Psoas muscle (tissue), 8 donors: ENCODE data around the gene GJA1. TPM values are rescaled to one million over a fixed set of nuclear protein-coding genes. Genes with fewer than 3 reads are reported as not detected.

Experiments
- ATAC-seq, 4 donors: fragments of 200-7000 bp; cut with Tn5 transposase; one replicate each; pipeline ENCODE4 v1.9.1; 2020; ENCODE audit warnings: moderate library complexity in 3 of 4, mild to moderate bottlenecking in 2 of 4
- DNase-seq, 2 donors: peaks; one replicate each; pipeline ENCODE4 v3.0.0-alpha.2; 2020
- H3K27ac ChIP-seq: fragments of 200-600 bp; one replicate; pipeline ENCODE4 v1.8.0; 2022
- H3K27me3 ChIP-seq, 3 donors: fragments of 200-600 bp in 1 of 3; one replicate each; pipeline versions ENCODE4 v1.6.1 to v1.8.0; 2013 to 2022; ENCODE audit warnings: low read length in 2 of 3, mild to moderate bottlenecking in 2 of 3, moderate library complexity in 1 of 3; ENCODE audit not compliant: insufficient read depth in 3 of 3
- H3K36me3 ChIP-seq, 2 donors: fragments of 200-600 bp in 1 of 2; one replicate each; pipeline versions ENCODE4 v1.6.1 to v1.8.0; 2013 to 2022; ENCODE audit warnings: low read depth in 1 of 2, mild to moderate bottlenecking in 1 of 2, moderate library complexity in 1 of 2; ENCODE audit not compliant: insufficient read depth in 1 of 2
- H3K4me1 ChIP-seq: fragments of 200-600 bp; one replicate; pipeline ENCODE4 v1.8.0; 2022
- H3K4me3 ChIP-seq: fragments of 200-600 bp; one replicate; pipeline ENCODE4 v1.8.0; 2022; ENCODE audit warnings: mild to moderate bottlenecking
- H3K9me3 ChIP-seq: fragments of 200-600 bp; one replicate; pipeline ENCODE4 v1.8.0; 2022
- WGBS, 3 donors: extraction: QIAGEN DNeasy Blood & Tissue Kit; methylation state at CpG; one replicate each; pipeline versions ENCODE4 v1.1.6 to v1.1.7; 2013; 5-methylcytosine and 5-hydroxymethylcytosine counted together
- intact Hi-C, 2 donors: fragments of 100-400 bp; cut with DNase I; formaldehyde crosslinking; loops; one replicate each; pipeline versions ENCODE4 v1.11.0 to v1.14.2; 2022
- polyA plus RNA-seq, 3 donors: library from polyadenylated mRNA; stranded (reverse); fragments of 200-250 nt; gene quantifications; one replicate each; pipeline ENCODE4 v1.2.3, GENCODE V29; 2013
- total RNA-seq, 4 donors: library from RNA; stranded (reverse); fragmentation: NEBNext Ultra II Directional in 2 of 4; extraction: Animal tissue kit (Norgen Biotek cat#: 25700) in 2 of 4; gene quantifications; one replicate each; pipeline versions ENCODE4 v1.2.1 to v1.2.4, GENCODE V29; 2021 to 2023
- TF ChIP-seq, protein P1 (sequence below): fragments of 200-600 bp; IDR thresholded peaks from one replicate; pipeline ENCODE4 v1.8.0; 2022; ENCODE audit warnings: antibody characterized with exemption
- donor health status: healthy with polysubstance abuse.
- donor health status: DM: no; HTN: no; CAD: no; lungs with moderate emphysema.
- donor health status: Bipolar disorder and iron deficiency.
- donor health status: healthy.
- donor health status: DM: yes; HTN: yes; CAD: no.
- donor health status: DM: no; HTN: no; CAD: no.
- donor health status: DM: no; HTN: no; CAD: no.
- donor health status: DM: yes; HTN: yes; CAD: no.

Gene GJA1
- total and polyA plus RNA-seq, 7 donors: 5.8 to 20.2 (median 9.8) TPM

DNA sequence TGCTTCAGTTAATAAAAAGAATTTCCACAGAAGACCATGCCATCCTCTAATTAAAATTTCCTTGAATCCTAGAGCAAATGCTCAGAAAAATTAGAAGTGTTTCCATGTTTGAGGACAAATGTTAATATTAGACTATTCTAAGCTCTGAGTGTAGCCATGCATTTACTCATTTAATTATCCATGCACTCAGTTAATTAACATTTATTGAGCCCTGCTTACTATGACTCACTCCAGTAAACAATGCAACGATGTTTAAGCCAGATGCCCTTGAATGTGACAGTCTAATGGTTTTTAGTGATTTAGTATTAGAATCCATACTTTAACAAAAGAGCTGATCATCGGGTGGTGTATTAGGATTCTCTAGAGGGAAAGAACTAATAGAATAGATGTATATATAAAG is 37.3 kb upstream of the GJA1 start:
- TF ChIP-seq, protein P1, sequence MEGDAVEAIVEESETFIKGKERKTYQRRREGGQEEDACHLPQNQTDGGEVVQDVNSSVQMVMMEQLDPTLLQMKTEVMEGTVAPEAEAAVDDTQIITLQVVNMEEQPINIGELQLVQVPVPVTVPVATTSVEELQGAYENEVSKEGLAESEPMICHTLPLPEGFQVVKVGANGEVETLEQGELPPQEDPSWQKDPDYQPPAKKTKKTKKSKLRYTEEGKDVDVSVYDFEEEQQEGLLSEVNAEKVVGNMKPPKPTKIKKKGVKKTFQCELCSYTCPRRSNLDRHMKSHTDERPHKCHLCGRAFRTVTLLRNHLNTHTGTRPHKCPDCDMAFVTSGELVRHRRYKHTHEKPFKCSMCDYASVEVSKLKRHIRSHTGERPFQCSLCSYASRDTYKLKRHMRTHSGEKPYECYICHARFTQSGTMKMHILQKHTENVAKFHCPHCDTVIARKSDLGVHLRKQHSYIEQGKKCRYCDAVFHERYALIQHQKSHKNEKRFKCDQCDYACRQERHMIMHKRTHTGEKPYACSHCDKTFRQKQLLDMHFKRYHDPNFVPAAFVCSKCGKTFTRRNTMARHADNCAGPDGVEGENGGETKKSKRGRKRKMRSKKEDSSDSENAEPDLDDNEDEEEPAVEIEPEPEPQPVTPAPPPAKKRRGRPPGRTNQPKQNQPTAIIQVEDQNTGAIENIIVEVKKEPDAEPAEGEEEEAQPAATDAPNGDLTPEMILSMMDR: no peak
- intact Hi-C loops: no loop called here
- no peaks in the 10 kb centered on the region for H3K36me3 ChIP-seq
- no peaks in the 10 kb centered on the region for H3K4me1 ChIP-seq
- ATAC-seq (no peak), DNase-seq (no peak)
- WGBS, 3 donors: 76 to 82% (median 77%) methylated on average over 2 of the region's 2 CpGs
- peaks cover 0 to 4% (median 0%) of the 10 kb centered on the region in 3 donors for H3K27me3 ChIP-seq
- H3K27ac ChIP-seq: no peak overlapping the region
- H3K9me3 ChIP-seq: no peaks in the 10 kb centered on the region
- H3K4me3 ChIP-seq: no peak overlapping the region

DNA sequence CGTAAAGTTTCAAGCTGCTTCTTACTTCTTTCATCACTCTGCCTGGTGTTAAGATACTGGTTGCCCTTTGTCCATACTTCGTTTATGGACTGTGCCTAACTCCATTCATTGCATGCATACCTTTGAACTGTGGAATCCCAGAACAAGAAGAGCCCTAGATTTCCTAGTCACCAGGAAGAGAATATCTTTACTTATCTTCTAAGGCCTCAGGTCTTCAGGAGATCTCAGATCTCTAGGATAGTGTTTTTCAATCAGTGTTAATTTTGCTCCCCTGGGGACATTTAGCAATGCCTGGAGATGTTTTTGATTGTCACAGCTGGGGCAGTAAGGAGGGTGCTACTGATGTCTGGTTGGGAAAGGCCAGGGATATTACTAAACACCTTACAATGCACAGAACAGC is 35.5 kb upstream of the GJA1 start:
- no peaks in the 10 kb centered on the region for H3K4me1 ChIP-seq
- no peak overlapping the region for H3K27ac ChIP-seq
- no peak overlapping the region for H3K4me3 ChIP-seq
- peaks cover 0 to 4% (median 0%) of the 10 kb centered on the region in 3 donors for H3K27me3 ChIP-seq
- DNase-seq: no peak
- no peaks in the 10 kb centered on the region for H3K36me3 ChIP-seq
- H3K9me3 ChIP-seq: no peaks in the 10 kb centered on the region
- TF ChIP-seq, protein P1: no peak
- intact Hi-C loops: no loop called here
- WGBS, 3 donors: 64 to 67% (median 64%) methylated on average over 2 of the region's 2 CpGs
- no peak for ATAC-seq

DNA sequence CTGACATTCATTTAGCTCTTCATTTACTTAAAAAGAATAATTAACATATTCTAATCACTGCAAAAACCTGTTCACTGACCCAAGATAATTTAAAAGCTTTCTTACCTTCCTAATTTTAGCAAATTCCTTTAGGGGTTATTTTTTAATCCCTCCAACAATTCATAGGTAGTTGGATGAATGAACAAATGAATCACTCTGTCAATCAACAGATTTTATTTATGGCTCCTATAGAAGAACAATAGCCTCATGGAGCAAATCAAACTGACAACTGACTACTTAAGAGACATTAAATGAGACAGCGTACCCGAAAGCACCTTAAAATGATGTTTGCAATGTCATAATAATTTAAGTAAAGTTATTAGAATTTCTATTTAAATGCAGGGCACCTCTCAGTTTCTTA is 31.5 kb upstream of the GJA1 start:
- DNase-seq (no peak), ATAC-seq (no peak)
- Histone ChIP-seq H3K27ac (no peak overlapping the region), H3K9me3 (no peaks in the 10 kb centered on the region), H3K4me1 (no peaks in the 10 kb centered on the region), H3K27me3 (peaks cover 0 to 5% (median 0%) of the 10 kb centered on the region in 3 donors), H3K4me3 (no peak overlapping the region), H3K36me3 (no peaks in the 10 kb centered on the region)
- intact Hi-C loops: no loop called here
- 89 to 92% (median 91%) methylated on average over 2 of the region's 2 CpGs for WGBS, 3 donors
- TF ChIP-seq, protein P1: no peak

DNA sequence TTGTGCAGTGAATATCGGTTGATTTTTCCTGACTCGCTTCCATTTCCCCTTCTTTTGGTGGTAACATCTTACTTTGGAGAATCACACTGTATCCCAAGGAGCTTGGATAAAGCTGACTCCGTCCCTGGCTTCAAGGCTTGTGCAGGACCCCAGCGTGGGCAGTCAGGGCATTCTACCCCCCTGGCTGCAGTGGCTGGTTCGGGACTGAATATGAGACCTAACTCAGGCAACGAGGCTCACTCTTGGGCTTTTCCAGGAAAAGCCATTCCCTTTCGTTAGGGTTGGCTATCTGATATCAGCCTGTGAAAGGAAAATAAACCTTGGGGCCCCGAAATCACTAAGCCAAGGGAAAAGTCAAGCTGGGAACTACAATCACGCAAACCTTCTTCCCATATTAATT is 30.1 kb upstream of the GJA1 start:
- intact Hi-C loops: no loop called here
- TF ChIP-seq, protein P1: no peak
- peaks cover 0 to 5% (median 0%) of the 10 kb centered on the region in 3 donors for H3K27me3 ChIP-seq
- H3K4me1 ChIP-seq: no peaks in the 10 kb centered on the region
- no peaks in the 10 kb centered on the region for H3K36me3 ChIP-seq
- DNase-seq (no peak), ATAC-seq (no peak)
- H3K27ac ChIP-seq: no peak overlapping the region
- H3K4me3 ChIP-seq: no peak overlapping the region
- no peaks in the 10 kb centered on the region for H3K9me3 ChIP-seq
- 53 to 58% (median 55%) methylated on average over 9 of the region's 9 CpGs for WGBS, 3 donors

DNA sequence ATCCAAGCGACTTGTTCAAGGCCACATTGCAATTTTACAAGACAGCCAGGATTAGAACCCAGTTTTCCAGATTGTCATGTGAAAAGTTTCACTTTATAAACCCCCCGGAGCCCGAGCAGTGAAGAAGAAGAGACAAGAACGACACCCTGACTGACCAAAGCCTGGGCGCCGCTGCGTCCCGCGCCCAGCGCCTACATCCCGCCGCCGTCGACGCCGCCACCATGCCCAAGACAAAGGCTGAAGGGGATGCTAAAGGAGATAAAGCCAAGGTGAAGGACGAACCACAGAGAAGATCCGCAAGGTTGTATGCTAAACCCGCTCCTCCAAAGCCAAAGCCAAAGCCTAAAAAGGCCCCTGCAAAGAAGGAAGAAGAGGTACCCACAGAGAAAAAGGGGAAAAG is 27.1 kb upstream of the GJA1 start:
- TF ChIP-seq, protein P1: no peak
- Histone ChIP-seq H3K9me3 (no peaks in the 10 kb centered on the region), H3K27me3 (peaks cover 0 to 5% (median 0%) of the 10 kb centered on the region in 3 donors), H3K4me1 (no peaks in the 10 kb centered on the region), H3K36me3 (no peaks in the 10 kb centered on the region), H3K27ac (no peak overlapping the region), H3K4me3 (no peak overlapping the region)
- DNase-seq: no peak
- intact Hi-C loops: no loop called here
- ATAC-seq: no peak
- 93 to 96% (median 94%) methylated on average over 19 of the region's 19 CpGs for WGBS, 3 donors
